K562 (cell line): ENCODE measurements around the gene SENP3. TPM values are rescaled to one million over a fixed set of nuclear protein-coding genes. Genes with fewer than 3 reads are reported as not detected.

Source experiments
- ELF4 ChIP-seq: fragments of 450-650 bp; formaldehyde crosslinking; IDR thresholded peaks from 2 replicates; pipeline ENCODE4 v1.4.0; 2022; ENCODE audit warnings: missing genetic modification characterization
- GABPA ChIP-seq: fragments of 200-800 bp; sonication (Bioruptor generic); conservative IDR thresholded peaks from 2 replicates; pipeline ENCODE4 v1.6.1; 2016; ENCODE audit warnings: low read depth, missing genetic modification characterization, missing compliant biosample characterization
- HMG20A ChIP-seq: fragments of 450-650 bp; formaldehyde crosslinking; conservative IDR thresholded peaks from 2 replicates; pipeline ENCODE4 v1.4.0; 2020; ENCODE audit warnings: mild to moderate bottlenecking, mixed read lengths
- L3MBTL2 ChIP-seq: fragments of 450-650 bp; IDR thresholded peaks from 2 replicates; pipeline ENCODE4 v1.6.1; 2016; ENCODE audit warnings: mild to moderate bottlenecking, moderate library complexity
- NCOA4 ChIP-seq: fragments of 450-650 bp; IDR thresholded peaks from 2 replicates; pipeline ENCODE4 v1.6.1; 2018; ENCODE audit warnings: mild to moderate bottlenecking; ENCODE audit not compliant: partially characterized antibody
- NKRF ChIP-seq: fragments of 450-650 bp; IDR thresholded peaks from 2 replicates; pipeline ENCODE4 v1.6.1; 2016; ENCODE audit warnings: borderline replicate concordance
- RFX7 ChIP-seq: fragments of 250-450 bp; sonication (Bioruptor Pico); IDR thresholded peaks from 2 replicates; pipeline ENCODE4 v1.5.1; 2021; ENCODE audit warnings: mild to moderate bottlenecking
- RREB1 ChIP-seq: fragments of 250-450 bp; sonication (Bioruptor Pico); IDR thresholded peaks from 2 replicates; pipeline ENCODE4 v1.4.0; 2020
- TAF7 ChIP-seq: fragments of 450-650 bp; IDR thresholded peaks from 2 replicates; pipeline ENCODE4 v1.6.1; 2016; ENCODE audit warnings: missing genetic modification characterization, missing compliant biosample characterization
- ZBTB5 ChIP-seq: fragments of 450-650 bp; IDR thresholded peaks from 2 replicates; pipeline ENCODE4 v1.6.1; 2017; ENCODE audit warnings: antibody characterized with exemption
- ZFP30 ChIP-seq: fragments of 250-450 bp; sonication (Bioruptor Pico); IDR thresholded peaks from 2 replicates; pipeline ENCODE4 v1.8.0; 2022; ENCODE audit warnings: moderate library complexity, mild to moderate bottlenecking, inconsistent platforms, borderline replicate concordance
- ZNF586 ChIP-seq: fragments of 450-650 bp; formaldehyde crosslinking; conservative IDR thresholded peaks from 2 replicates; pipeline ENCODE4 v1.4.0; 2020; ENCODE audit warnings: mild to moderate bottlenecking, moderate library complexity
- ZNF609 ChIP-seq: sonication (generic); formaldehyde crosslinking; IDR thresholded peaks from 2 replicates; pipeline ENCODE4 v1.8.1; 2023; ENCODE audit warnings: missing genetic modification reagents, mild to moderate bottlenecking, borderline replicate concordance
- polyA plus RNA-seq, 8 experiments: library from polyadenylated mRNA; depleted of rRNA in 4 of 8; stranded (reverse) in 5 of 8; unstranded in 3 of 8; fragments of >200 nt; fragmentation: Nextera tagmentation in 2 of 8; fragmentation: Illumina TruSeq in 1 of 8; extraction: Ambion mirVana in 2 of 8; extraction: Trizol in 1 of 8; gene quantifications; 2 replicates each; pipeline versions ENCODE4 v1.2.1 to v1.2.3, GENCODE V29; 2011 to 2014; ENCODE audit warnings: inconsistent platforms in 1 of 8, missing spikeins in 1 of 8
- total RNA-seq, 7 experiments: library from RNA; depleted of rRNA in 6 of 7; stranded (reverse); fragments of >200 nt in 6 of 7; fragmentation: Illumina TruSeq in 2 of 7; extraction: Trizol in 2 of 7; gene quantifications; 2 replicates each; pipeline versions ENCODE4 v1.2.1 to v1.2.3, GENCODE V29; 2011 to 2021; ENCODE audit warnings: low replicate concordance in 1 of 7

The SENP3 gene
- total and polyA plus RNA-seq, 9 of the 15 experiments (the other 6 are each of a cell fraction or from before 2014, with no cell fraction given): 0.63 to 102 (median 78.8) TPM

- TF ChIP-seq RREB1 (no peak), ZBTB5 (no peak), NCOA4 (no peak), GABPA (tag) (peak; percentile 71), HMG20A (CRISPR knock-in tag) (no peak), ZNF609 (CRISPR knock-in tag) (0 out of 2 replicates have a peak, but pooled peaks have one; percentile 41), RFX7 (CRISPR knock-in tag) (no peak), L3MBTL2 (peak; percentile 47; the same call in 1 of the 2 replicates), NKRF (0 out of 2 replicates have a peak, but pooled peaks have one; percentile 22), ZNF586 (CRISPR knock-in tag) (no peak), ZFP30 (no peak), ELF4 (CRISPR knock-in tag) (no peak), TAF7 (no peak)
These were observed at the start of gene SENP3 (continued) for GRCh38 chr17:7561589-7562207.
